NCI-H2196 (cell line): ENCODE data around the gene MRPL34.
"Not testable (repeated sequence)": the region's sequence is repeated elsewhere in the genome, so short reads cannot be mapped to it uniquely, and the experiment has no call there.

ENCODE experiments used
- DNase-seq: peaks from one replicate; lab custom pipeline; 2025; ENCODE audit not compliant: unreplicated experiment; lab: John Stamatoyannopoulos, UW

MRPL34 gene

GRCh38 chr19:17285415-17286135 is 20.1 kb upstream of the MRPL34 start:
- DNase-seq, result no peak

GRCh38 chr19:17286263-17286662 is 19.4 kb upstream of the MRPL34 start:
- DNase-seq, result no peak

- DNase-seq, result no peak
Observed at GRCh38 chr19:17286752-17287151, 18.9 kb upstream of the MRPL34 start.

- DNase-seq, result no peak
Observed at GRCh38 chr19:17289489-17289888, 16.2 kb upstream of the MRPL34 start.

- peak; percentile 28 for DNase-seq
Observed at GRCh38 chr19:17292301-17293074, 13.2 kb upstream of the MRPL34 start.

GRCh38 chr19:17293605-17294004 is 12.1 kb upstream of the MRPL34 start:
- DNase-seq, result no peak

- peak; percentile 18 for DNase-seq
Observed at GRCh38 chr19:17294051-17294891, 11.4 kb upstream of the MRPL34 start.

GRCh38 chr19:17295551-17295950 is 10.1 kb upstream of the MRPL34 start:
- DNase-seq, result not testable (repeated sequence)

GRCh38 chr19:17296273-17296672 is 9.4 kb upstream of the MRPL34 start:
- peak; percentile 53 for DNase-seq

- DNase-seq, result no peak
Observed at GRCh38 chr19:17296976-17297375, 8.7 kb upstream of the MRPL34 start.

- DNase-seq, result no peak
Observed at GRCh38 chr19:17300992-17301619, 4.6 kb upstream of the MRPL34 start.

- DNase-seq, result no peak
Observed at GRCh38 chr19:17302391-17303166, 3.1 kb upstream of the MRPL34 start.

- peak; percentile 98 for DNase-seq
Observed at GRCh38 chr19:17303167-17303939, 2.3 kb upstream of the MRPL34 start, which contains the start of gene ABHD8. ABHD8 (minus strand) TSS chr19:17303425; CDS start chr19:17301616, 1,809 bp downstream.

- peak; percentile 26 for DNase-seq
Observed at GRCh38 chr19:17303940-17304267, 1.8 kb upstream of the MRPL34 start.

- no peak for DNase-seq
Observed at GRCh38 chr19:17304386-17305215, 1.1 kb upstream of the MRPL34 start.

- DNase-seq, result no peak
Observed at GRCh38 chr19:17305216-17305516, 506 bp upstream of the MRPL34 start.

- DNase-seq, result no peak
Observed at GRCh38 chr19:17306285-17306714, 628 bp downstream of the MRPL34 start.

GRCh38 chr19:17307876-17308377 is 2.3 kb downstream of the MRPL34 start:
- no peak for DNase-seq
